NT2/D1 (cell line): ENCODE results near the gene CERS2.

ENCODE experiments used
- DNase-seq: peaks from one replicate; pipeline ENCODE4 v3.0.0-alpha.2; 2011; ENCODE audit warnings: low read depth, low spot score
- H3K27me3 ChIP-seq: 2 replicates; pipeline ENCODE4 v1.6.0; 2011; ENCODE audit warnings: mild to moderate bottlenecking; ENCODE audit not compliant: insufficient read length, insufficient read depth
- H3K36me3 ChIP-seq: 2 replicates; pipeline ENCODE4 v1.6.1; 2011; ENCODE audit warnings: mild to moderate bottlenecking, low read length, mixed read lengths; ENCODE audit not compliant: insufficient read depth, insufficient read length
- H3K4me1 ChIP-seq: 2 replicates; pipeline ENCODE4 v1.5.1; 2011; ENCODE audit not compliant: insufficient read depth, insufficient read length
- H3K4me3 ChIP-seq: 2 replicates; pipeline ENCODE4 v1.5.1; 2011; ENCODE audit warnings: low read depth; ENCODE audit not compliant: insufficient read length
- H3K9ac ChIP-seq: 2 replicates; pipeline ENCODE4 v1.6.0; 2011; ENCODE audit warnings: low read depth; ENCODE audit not compliant: insufficient read length
- H3K9me3 ChIP-seq: 2 replicates; pipeline ENCODE4 v1.5.1; 2011; ENCODE audit warnings: mild to moderate bottlenecking, low read length; ENCODE audit not compliant: insufficient read depth
- SUZ12 ChIP-seq: IDR thresholded peaks from 2 replicates; pipeline ENCODE4 v1.6.1; 2011; ENCODE audit not compliant: insufficient read length, insufficient read depth; ENCODE audit errors: extremely low read depth
- YY1 ChIP-seq: IDR thresholded peaks from 2 replicates; pipeline ENCODE4 v1.6.1; 2011; ENCODE audit not compliant: insufficient read length, insufficient read depth
- ZNF274 ChIP-seq: IDR thresholded peaks from 2 replicates; pipeline ENCODE4 v1.6.1; 2011; ENCODE audit warnings: mild to moderate bottlenecking, low read depth, low read length

The CERS2 gene

GRCh38 chr1:151002611-151003010 is 28.0 kb upstream of the CERS2 start:
- H3K4me1 ChIP-seq: peaks cover 3% of the 10 kb centered on the region
- H3K27me3 ChIP-seq: no peaks in the 10 kb centered on the region
- no peaks in the 10 kb centered on the region for H3K9me3 ChIP-seq
- DNase-seq: no peak
- TF ChIP-seq YY1: no peak
- no peak overlapping the region for H3K4me3 ChIP-seq
- no peaks in the 10 kb centered on the region for H3K36me3 ChIP-seq
- no peak overlapping the region for H3K9ac ChIP-seq

DNA sequence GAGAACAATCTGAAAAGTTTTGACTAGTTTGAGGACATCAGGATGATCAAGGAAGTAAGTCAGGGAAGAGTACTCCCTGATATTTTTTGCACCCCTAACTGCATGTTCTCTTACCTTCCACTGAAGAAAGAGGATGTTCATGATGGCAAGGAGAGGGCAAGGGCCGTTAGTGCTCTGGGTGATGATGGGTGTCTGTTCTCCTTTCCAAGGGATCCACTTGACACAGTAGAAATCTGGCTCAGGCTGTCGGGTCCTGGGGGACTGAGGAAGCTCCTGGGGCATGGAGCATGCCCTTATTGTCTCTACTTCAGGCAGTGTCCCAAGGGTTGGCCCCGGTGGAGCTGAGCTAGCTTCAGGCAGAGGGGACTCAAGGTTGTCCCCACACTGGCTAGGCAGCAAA is 27.4 kb upstream of the CERS2 start:
- Histone ChIP-seq H3K4me1 (no peaks in the 10 kb centered on the region), H3K9ac (no peak overlapping the region), H3K27me3 (no peaks in the 10 kb centered on the region), H3K36me3 (no peaks in the 10 kb centered on the region), H3K4me3 (no peak overlapping the region), H3K9me3 (no peaks in the 10 kb centered on the region)
- no peak for DNase-seq
- TF ChIP-seq SUZ12 (no peak), ZNF274 (no peak), YY1 (no peak)

DNA sequence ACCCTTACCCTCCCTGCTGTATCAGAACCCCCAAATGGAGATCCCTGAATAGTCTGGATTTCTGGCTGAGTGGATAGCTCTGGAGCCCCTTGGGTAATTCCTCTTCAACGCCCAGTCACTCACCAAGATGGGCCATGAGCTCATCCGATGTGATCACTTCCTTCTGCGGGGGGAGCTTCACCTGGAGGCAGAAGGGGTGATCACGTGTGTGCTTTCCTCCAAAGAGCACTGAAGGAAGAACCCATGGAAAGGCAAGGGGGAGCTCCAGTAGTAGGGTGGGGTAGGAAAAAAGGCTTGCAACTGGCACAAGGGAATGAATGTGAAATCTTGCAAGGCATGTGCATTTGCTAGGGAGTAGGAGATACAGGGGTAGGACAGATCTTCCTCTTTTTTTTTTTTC is 27.0 kb upstream of the CERS2 start:
- H3K9me3 ChIP-seq: no peaks in the 10 kb centered on the region
- no peak for DNase-seq
- H3K4me1 ChIP-seq: no peaks in the 10 kb centered on the region
- no peak overlapping the region for H3K4me3 ChIP-seq
- TF ChIP-seq ZNF274 (no peak), YY1 (no peak), SUZ12 (no peak)
- no peaks in the 10 kb centered on the region for H3K27me3 ChIP-seq
- no peaks in the 10 kb centered on the region for H3K36me3 ChIP-seq
- H3K9ac ChIP-seq: no peak overlapping the region

DNA sequence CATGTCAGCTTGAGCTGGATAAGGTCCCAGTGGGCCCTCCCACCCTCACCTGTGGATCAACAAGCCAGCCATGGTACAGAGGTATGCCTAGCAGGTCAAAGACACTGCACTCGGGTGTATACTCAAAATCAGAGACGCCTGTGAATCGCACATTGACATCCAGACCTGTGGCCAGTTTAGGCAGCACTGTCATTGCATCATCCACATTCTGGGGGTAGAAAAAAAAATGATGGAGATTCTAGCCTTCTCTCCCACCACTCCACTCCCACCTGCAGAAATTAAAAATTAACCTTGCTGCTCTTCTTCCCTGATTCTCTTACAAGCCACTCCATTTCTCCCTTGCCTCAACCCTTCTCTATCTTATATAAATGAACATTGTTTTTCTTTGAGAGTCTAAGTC is 25.8 kb upstream of the CERS2 start:
- Histone ChIP-seq H3K4me1 (peaks cover 4% of the 10 kb centered on the region), H3K9ac (no peak overlapping the region), H3K9me3 (no peaks in the 10 kb centered on the region), H3K4me3 (no peak overlapping the region), H3K27me3 (no peaks in the 10 kb centered on the region), H3K36me3 (no peaks in the 10 kb centered on the region)
- TF ChIP-seq SUZ12 (no peak), YY1 (no peak), ZNF274 (no peak)
- DNase-seq: no peak

DNA sequence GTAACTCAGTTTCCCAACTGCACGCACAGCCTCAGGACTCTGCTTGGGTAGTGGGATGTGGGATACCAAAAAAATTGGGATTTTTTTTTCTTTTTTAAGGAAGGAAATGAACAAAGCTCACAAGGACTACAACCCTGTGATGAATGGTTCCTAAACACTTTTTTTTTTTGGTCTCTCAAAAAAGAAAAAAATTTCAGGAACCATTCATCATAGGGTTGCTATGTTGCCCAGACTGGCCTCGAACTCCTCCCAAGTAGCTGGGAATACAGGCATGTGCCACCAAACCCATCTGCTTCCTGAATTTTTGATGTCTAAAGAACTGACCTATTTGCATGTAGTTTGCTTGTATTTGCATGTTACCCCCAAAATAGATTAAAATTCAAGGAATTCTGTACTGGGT is 25.3 kb upstream of the CERS2 start:
- TF ChIP-seq SUZ12 (no peak), YY1 (no peak), ZNF274 (no peak)
- DNase-seq: no peak
- Histone ChIP-seq H3K4me1 (peaks cover 7% of the 10 kb centered on the region), H3K9ac (no peak overlapping the region), H3K4me3 (no peak overlapping the region), H3K36me3 (no peaks in the 10 kb centered on the region), H3K9me3 (no peaks in the 10 kb centered on the region), H3K27me3 (no peaks in the 10 kb centered on the region)

GRCh38 chr1:150999051-150999674 is 24.5 kb upstream of the CERS2 start:
- H3K9me3 ChIP-seq: no peaks in the 10 kb centered on the region
- DNase-seq: no peak
- peaks cover 7% of the 10 kb centered on the region for H3K4me1 ChIP-seq
- H3K36me3 ChIP-seq: no peaks in the 10 kb centered on the region
- TF ChIP-seq SUZ12: no peak
- TF ChIP-seq YY1: no peak
- no peak for TF ChIP-seq ZNF274
- no peak overlapping the region for H3K9ac ChIP-seq
- H3K4me3 ChIP-seq: no peak overlapping the region
- no peaks in the 10 kb centered on the region for H3K27me3 ChIP-seq

DNA sequence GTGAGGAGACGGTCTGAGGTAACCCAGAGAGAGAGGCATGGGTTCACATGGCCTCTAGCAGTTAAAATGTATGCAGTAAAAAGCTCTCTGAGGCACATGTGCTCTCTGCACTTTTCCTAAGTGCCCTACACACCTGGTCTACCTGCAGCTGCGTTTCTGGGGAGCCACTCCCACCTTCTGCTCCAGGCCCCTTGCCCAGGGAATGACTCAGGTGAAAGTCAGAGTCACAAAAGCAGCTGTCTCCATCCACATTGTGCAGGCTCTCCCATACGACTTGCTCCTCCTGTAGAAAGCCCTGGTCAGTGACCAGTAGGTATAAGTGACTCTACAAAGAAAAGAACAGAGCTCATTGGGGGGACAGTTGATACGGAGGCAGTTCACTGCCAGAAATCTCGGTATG is 23.3 kb upstream of the CERS2 start:
- Histone ChIP-seq H3K4me3 (no peak overlapping the region), H3K4me1 (peaks cover 7% of the 10 kb centered on the region), H3K9me3 (no peaks in the 10 kb centered on the region), H3K9ac (no peak overlapping the region), H3K36me3 (no peaks in the 10 kb centered on the region), H3K27me3 (no peaks in the 10 kb centered on the region)
- TF ChIP-seq SUZ12 (no peak), YY1 (no peak), ZNF274 (no peak)
- no peak for DNase-seq
